ENCODE results near the gene PRKRIP1. TPM values are rescaled to one million over a fixed set of nuclear protein-coding genes. Genes with fewer than 3 reads are reported as not detected.
A peak's percentile ranks its signal among the peaks of the same experiment; 100 is the strongest.

The PRKRIP1 gene
- total RNA-seq, 4 donors from 2014 or later, result 15.6 to 29.9 (median 20.2) TPM

- ATAC-seq (ENCODE audit: low FRiP score) (no peak), DNase-seq (ENCODE audit: low spot score) (no peak)
- no peak for TF ChIP-seq CTCF (IDR thresholded peaks at IDR 0.05)
Measured at GRCh38 chr7:102434039-102434486, 37.9 kb downstream of the PRKRIP1 start.

- no peak for ATAC-seq (ENCODE audit: low FRiP score)
- no peak for TF ChIP-seq CTCF (IDR thresholded peaks at IDR 0.05)
- no peak for DNase-seq (ENCODE audit: low spot score)
Measured at GRCh38 chr7:102436118-102436517, 40.0 kb downstream of the PRKRIP1 start.

GRCh38 chr7:102439963-102440795 is 44.0 kb downstream of the PRKRIP1 start:
- peak; percentile 25 for ATAC-seq (ENCODE audit: low FRiP score)
- no peak for TF ChIP-seq CTCF (IDR thresholded peaks at IDR 0.05)
- DNase-seq (ENCODE audit: low spot score), result no peak

GRCh38 chr7:102444961-102445673 is 49.0 kb downstream of the PRKRIP1 start:
- ATAC-seq (ENCODE audit: low FRiP score) (no peak), DNase-seq (ENCODE audit: low spot score) (no peak)
- TF ChIP-seq CTCF (IDR thresholded peaks at IDR 0.05), result no peak

GRCh38 chr7:102445674-102446071 is 49.5 kb downstream of the PRKRIP1 start:
- DNase-seq (ENCODE audit: low spot score), result no peak
- no peak for ATAC-seq (ENCODE audit: low FRiP score)
- TF ChIP-seq CTCF (IDR thresholded peaks at IDR 0.05), result no peak

- no peak for ATAC-seq (ENCODE audit: low FRiP score)
Measured at GRCh38 chr7:102446387-102447156, 50.4 kb downstream of the PRKRIP1 start.

More at GRCh38 chr7:102446387-102447156, 50.4 kb downstream of the PRKRIP1 start:
- no peak for DNase-seq (ENCODE audit: low spot score)
- TF ChIP-seq CTCF (IDR thresholded peaks at IDR 0.05), result no peak

Measured in omental fat pad (tissue), 4 donors.